HepG2 (cell line): ENCODE data around the gene PEBP1.

Experiments used
- BRCA1 ChIP-seq: sonication (generic); formaldehyde crosslinking; IDR thresholded peaks from 2 replicates; pipeline ENCODE4 v1.4.0; 2020; ENCODE audit warnings: missing genetic modification reagents
- EZH2 ChIP-seq: conservative IDR thresholded peaks from 2 replicates; pipeline ENCODE4 v1.6.1; 2012; ENCODE audit warnings: mild to moderate bottlenecking, low read depth, low read length, moderate library complexity
- REL ChIP-seq: sonication (generic); formaldehyde crosslinking; conservative IDR thresholded peaks from 2 replicates; pipeline ENCODE4 v1.8.0; 2022; ENCODE audit warnings: mild to moderate bottlenecking, missing genetic modification reagents, moderate library complexity
- SIX4 ChIP-seq: sonication (generic); formaldehyde crosslinking; IDR thresholded peaks from 2 replicates; pipeline ENCODE4 v1.4.0; 2020; ENCODE audit warnings: missing genetic modification reagents
- SMAD1 ChIP-seq: sonication (generic); formaldehyde crosslinking; IDR thresholded peaks from 2 replicates; pipeline ENCODE4 v1.4.0; 2020; ENCODE audit warnings: missing genetic modification reagents, low read depth, mild to moderate bottlenecking, borderline replicate concordance
- ZNF335 ChIP-seq: sonication (generic); formaldehyde crosslinking; IDR thresholded peaks from 2 replicates; pipeline ENCODE4 v1.4.0; 2020; ENCODE audit warnings: missing genetic modification reagents

DNA sequence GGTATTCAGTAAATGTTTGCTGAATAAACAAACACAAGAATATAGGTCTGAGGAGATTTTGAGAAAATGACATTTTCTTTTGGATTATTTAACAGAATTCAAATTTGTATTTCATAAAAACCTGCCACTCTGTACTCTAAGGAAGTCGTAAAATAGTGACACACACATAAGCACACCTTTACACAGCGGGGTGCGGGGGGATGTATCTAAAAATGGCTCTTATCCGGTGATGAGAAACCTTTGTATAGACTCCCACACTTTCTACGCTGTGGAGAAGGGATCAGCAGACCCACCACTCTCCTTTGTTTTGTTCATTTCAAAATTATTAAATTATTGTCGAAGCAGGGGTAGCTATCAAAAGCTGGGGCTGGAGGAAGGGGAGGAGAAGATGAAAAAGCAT is 58.0 kb downstream of the PEBP1 start:
- no peak for TF ChIP-seq EZH2
- no peak for TF ChIP-seq REL (CRISPR knock-in tag)
- TF ChIP-seq SMAD1 (CRISPR knock-in tag), result no peak
- TF ChIP-seq BRCA1 (CRISPR knock-in tag), result no peak
- TF ChIP-seq SIX4 (CRISPR knock-in tag), result no peak
- TF ChIP-seq ZNF335, result no peak
